H1 (cell line): Measurements from ENCODE around the gene GNS. TPM values are rescaled to one million over a fixed set of nuclear protein-coding genes. Genes with fewer than 3 reads are reported as not detected.

Experiments used
- CEBPB ChIP-seq: IDR thresholded peaks from 2 replicates; pipeline ENCODE4 v1.6.1; 2012; ENCODE audit warnings: low read depth, low read length
- polyA plus RNA-seq, 7 experiments: library from polyadenylated mRNA; depleted of rRNA in 3 of 7; stranded (reverse) in 5 of 7; unstranded in 2 of 7; fragments of >200 nt in 5 of 7; fragments of 200-250 nt in 2 of 7; gene quantifications; 1 replicate in 5 of 7; 2 replicates in 1 of 7; 4 replicates in 1 of 7; pipeline versions ENCODE4 v1.2.1 to v1.2.3, GENCODE V29; 2011 to 2013; ENCODE audit warnings: missing spikeins in 2 of 7, mixed read lengths in 2 of 7
- total RNA-seq: library from RNA; stranded (reverse); fragmentation: NEBNext Ultra II Directional; extraction: Animal tissue kit (Norgen Biotek cat#: 25700); gene quantifications from 2 replicates; pipeline ENCODE4 v1.2.1, GENCODE V29; 2021
- TF ChIP-seq, protein P1 (sequence below): IDR thresholded peaks from 2 replicates; pipeline ENCODE4 v1.6.1; 2011; ENCODE audit warnings: low read length, improper control_type of control experiment

GNS gene
- total and polyA plus RNA-seq, 2 of the 8 experiments (the other 6 are each of a cell fraction or from before 2014, with no cell fraction given) = 16.0 to 28.5 TPM

DNA sequence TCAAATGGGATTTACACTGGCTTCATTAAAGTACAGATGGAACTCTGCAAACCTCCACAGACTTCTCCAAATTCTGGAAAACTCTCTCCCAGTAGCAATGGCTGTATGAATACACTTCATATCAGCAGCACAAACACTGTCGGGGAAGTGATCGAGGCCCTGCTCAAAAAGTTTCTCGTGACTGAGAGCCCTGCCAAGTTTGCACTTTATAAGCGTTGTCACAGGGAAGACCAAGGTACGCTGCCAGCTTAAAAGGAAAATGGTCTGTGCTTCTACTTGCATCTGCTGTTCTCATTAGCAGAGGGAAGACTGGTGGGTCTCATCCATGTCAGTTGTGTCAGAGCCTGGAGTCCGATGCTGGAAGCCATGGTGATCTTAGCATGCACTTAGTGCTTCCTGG, 71.0 kb downstream of the GNS start (continued):
- no peak for TF ChIP-seq CEBPB
- TF ChIP-seq, protein P1, sequence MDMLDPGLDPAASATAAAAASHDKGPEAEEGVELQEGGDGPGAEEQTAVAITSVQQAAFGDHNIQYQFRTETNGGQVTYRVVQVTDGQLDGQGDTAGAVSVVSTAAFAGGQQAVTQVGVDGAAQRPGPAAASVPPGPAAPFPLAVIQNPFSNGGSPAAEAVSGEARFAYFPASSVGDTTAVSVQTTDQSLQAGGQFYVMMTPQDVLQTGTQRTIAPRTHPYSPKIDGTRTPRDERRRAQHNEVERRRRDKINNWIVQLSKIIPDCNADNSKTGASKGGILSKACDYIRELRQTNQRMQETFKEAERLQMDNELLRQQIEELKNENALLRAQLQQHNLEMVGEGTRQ = no peak
